Erythroblast (primary cell): ENCODE results near the gene MDH1.

Experiments
- GATA1 ChIP-seq: IDR thresholded peaks from 2 replicates; pipeline ENCODE4 v1.6.1; 2011; ENCODE audit warnings: low read depth, mild to moderate bottlenecking, control low read depth, low read length, moderate library complexity
- POLR2A ChIP-seq: IDR thresholded peaks from 2 replicates; pipeline ENCODE4 v1.6.1; 2011; ENCODE audit warnings: mild to moderate bottlenecking, low read length

GRCh38 chr2:63578767-63579166 is 10.0 kb upstream of the MDH1 start:
- TF ChIP-seq GATA1 (no peak), POLR2A (no peak)
